Spleen (tissue), 7 donors: ENCODE data around the gene FBLN5.

Source experiments
- POLR2A ChIP-seq, 3 donors: fragments of 450-650 bp; IDR thresholded peaks; one replicate each; pipeline ENCODE4 v1.5.1; 2017; ENCODE audit warnings: antibody characterized with exemption in 3 of 3, mild to moderate bottlenecking in 1 of 3
- TF ChIP-seq, protein P1 (sequence below), 11 experiments: fragments of 200-600 bp in 7 of 11; fragments of 450-650 bp in 4 of 11; sonication (generic) in 4 of 11; IDR thresholded peaks in 8 of 11; conservative IDR thresholded peaks in 3 of 11; 1 replicate in 7 of 11; 2 replicates in 4 of 11; pipeline versions ENCODE4 v1.4.0 to v1.8.0; 2016 to 2021; ENCODE audit warnings: antibody characterized with exemption in 11 of 11, inconsistent platforms in 4 of 11, mild to moderate bottlenecking in 1 of 11
- donor health status: DM: no; HTN: no; CAD: no; lungs with moderate emphysema.
- donor health status: DM: no; HTN: no; CAD: no.
- donor health status: DM: no; HTN: no; CAD: no.

DNA sequence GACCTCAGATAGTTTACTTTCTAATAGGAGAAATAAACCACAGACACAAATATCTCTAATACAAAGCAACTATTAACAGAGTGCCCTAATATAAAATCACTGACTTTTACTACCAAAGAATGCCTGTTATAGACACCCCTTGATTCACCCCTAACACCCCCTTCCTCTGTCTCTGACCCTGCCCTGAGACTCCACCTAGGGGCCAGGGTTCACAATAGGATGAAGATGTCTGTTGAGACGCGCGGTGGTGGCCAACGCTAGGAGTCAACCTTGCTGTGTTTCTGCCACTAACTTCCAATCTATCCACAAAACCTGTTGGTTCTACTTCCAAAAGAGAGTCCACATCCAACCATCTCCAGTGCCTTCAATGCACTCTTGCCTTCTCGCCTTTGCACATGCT, 69.2 kb downstream of the FBLN5 start:
- TF ChIP-seq POLR2A (IDR thresholded peaks at IDR 0.05) = no peak
- TF ChIP-seq, protein P1, sequence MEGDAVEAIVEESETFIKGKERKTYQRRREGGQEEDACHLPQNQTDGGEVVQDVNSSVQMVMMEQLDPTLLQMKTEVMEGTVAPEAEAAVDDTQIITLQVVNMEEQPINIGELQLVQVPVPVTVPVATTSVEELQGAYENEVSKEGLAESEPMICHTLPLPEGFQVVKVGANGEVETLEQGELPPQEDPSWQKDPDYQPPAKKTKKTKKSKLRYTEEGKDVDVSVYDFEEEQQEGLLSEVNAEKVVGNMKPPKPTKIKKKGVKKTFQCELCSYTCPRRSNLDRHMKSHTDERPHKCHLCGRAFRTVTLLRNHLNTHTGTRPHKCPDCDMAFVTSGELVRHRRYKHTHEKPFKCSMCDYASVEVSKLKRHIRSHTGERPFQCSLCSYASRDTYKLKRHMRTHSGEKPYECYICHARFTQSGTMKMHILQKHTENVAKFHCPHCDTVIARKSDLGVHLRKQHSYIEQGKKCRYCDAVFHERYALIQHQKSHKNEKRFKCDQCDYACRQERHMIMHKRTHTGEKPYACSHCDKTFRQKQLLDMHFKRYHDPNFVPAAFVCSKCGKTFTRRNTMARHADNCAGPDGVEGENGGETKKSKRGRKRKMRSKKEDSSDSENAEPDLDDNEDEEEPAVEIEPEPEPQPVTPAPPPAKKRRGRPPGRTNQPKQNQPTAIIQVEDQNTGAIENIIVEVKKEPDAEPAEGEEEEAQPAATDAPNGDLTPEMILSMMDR (IDR thresholded peaks at IDR 0.05 in 8 of 11, conservative IDR thresholded peaks at IDR 0.05 in 3 of 11) = no peak
